RWPE1 (cell line): Measurements from ENCODE around the gene TIAM2.

Source experiments
- CTCF ChIA-PET: fragments of 350-600 bp; sonication (Branson Sonifier 250); formaldehyde crosslinking; extraction: SDS; loops from one replicate; lab custom pipeline; 2021; lab: Yijun Ruan, JAX
- POLR2A ChIA-PET: fragments of 400-600 bp; formaldehyde crosslinking; extraction: SDS; loops from one replicate; lab custom pipeline; 2020; ENCODE audit warnings: antibody characterized with exemption; ENCODE audit not compliant: low non-redundant PET; lab: Yijun Ruan, JAX
- DNase-seq: peaks from one replicate; pipeline ENCODE4 v3.0.0; 2012; ENCODE audit warnings: low spot score
- H3K27ac ChIP-seq: fragments of 450-650 bp; 2 replicates; pipeline ENCODE4 v1.5.1; 2017
- TF ChIP-seq, protein P1 (sequence below): fragments of 450-650 bp; conservative IDR thresholded peaks from 2 replicates; pipeline ENCODE4 v1.5.1; 2017; ENCODE audit warnings: low read depth, mild to moderate bottlenecking

Gene TIAM2

DNA sequence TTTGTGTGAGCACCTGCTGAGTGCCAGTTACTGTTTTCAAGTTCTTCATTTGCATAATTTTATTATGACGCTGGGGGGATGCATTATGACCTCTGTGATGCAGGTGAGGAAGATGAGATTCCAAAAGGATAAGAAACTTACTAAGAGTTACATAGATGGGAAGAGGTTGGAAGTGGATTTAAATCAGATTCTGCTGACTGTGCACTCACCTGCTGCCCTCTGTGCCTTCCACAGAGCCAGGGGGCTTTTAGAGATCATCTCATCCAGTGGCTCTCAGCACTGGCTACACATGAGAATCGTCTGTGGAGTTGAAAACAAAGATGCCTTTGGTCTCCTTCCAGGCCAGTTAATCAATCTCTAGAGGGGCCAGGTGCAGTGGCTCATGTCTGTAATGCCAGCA lies 47.9 kb downstream of the TIAM2 start:
- POLR2A ChIA-PET, result no interaction called here
- DNase-seq, result no peak
- CTCF ChIA-PET, result no interaction called here
- H3K27ac ChIP-seq, result no peak overlapping the region
- TF ChIP-seq, protein P1, sequence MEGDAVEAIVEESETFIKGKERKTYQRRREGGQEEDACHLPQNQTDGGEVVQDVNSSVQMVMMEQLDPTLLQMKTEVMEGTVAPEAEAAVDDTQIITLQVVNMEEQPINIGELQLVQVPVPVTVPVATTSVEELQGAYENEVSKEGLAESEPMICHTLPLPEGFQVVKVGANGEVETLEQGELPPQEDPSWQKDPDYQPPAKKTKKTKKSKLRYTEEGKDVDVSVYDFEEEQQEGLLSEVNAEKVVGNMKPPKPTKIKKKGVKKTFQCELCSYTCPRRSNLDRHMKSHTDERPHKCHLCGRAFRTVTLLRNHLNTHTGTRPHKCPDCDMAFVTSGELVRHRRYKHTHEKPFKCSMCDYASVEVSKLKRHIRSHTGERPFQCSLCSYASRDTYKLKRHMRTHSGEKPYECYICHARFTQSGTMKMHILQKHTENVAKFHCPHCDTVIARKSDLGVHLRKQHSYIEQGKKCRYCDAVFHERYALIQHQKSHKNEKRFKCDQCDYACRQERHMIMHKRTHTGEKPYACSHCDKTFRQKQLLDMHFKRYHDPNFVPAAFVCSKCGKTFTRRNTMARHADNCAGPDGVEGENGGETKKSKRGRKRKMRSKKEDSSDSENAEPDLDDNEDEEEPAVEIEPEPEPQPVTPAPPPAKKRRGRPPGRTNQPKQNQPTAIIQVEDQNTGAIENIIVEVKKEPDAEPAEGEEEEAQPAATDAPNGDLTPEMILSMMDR, result no peak

GRCh38 chr6:155045561-155046404 lies 50.7 kb downstream of the TIAM2 start:
- H3K27ac ChIP-seq, result no peak overlapping the region
- ChIA-PET POLR2A (no interaction called here), CTCF (no interaction called here)
- DNase-seq, result no peak
- TF ChIP-seq, protein P1, result no peak

GRCh38 chr6:155047523-155047922 lies 52.4 kb downstream of the TIAM2 start:
- ChIA-PET POLR2A (no interaction called here), CTCF (no interaction called here)
- TF ChIP-seq, protein P1, result no peak
- DNase-seq, result no peak
- no peak overlapping the region for H3K27ac ChIP-seq

DNA sequence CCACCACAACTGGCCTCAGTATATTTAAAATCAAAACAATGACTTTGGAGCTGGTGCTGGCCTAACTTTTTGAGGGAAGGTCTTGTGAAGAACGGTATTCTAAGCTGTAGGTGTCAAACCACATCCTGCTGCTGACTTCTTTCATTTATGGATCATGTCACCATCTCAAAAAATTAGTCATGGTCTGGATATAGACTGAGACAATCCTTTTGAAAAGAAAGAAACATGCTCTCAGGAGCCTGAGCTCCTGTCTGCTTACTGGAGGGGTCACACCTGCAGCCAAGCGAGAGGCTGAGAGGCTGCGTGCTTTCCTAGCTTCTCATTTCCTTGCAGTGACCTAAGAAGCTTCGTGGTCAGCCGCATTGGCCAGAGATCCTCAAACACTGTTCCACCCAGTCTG lies 55.2 kb downstream of the TIAM2 start:
- DNase-seq, result no peak
- no peak overlapping the region for H3K27ac ChIP-seq
- CTCF ChIA-PET, result no interaction called here
- TF ChIP-seq, protein P1, result no peak
- POLR2A ChIA-PET, result no interaction called here

DNA sequence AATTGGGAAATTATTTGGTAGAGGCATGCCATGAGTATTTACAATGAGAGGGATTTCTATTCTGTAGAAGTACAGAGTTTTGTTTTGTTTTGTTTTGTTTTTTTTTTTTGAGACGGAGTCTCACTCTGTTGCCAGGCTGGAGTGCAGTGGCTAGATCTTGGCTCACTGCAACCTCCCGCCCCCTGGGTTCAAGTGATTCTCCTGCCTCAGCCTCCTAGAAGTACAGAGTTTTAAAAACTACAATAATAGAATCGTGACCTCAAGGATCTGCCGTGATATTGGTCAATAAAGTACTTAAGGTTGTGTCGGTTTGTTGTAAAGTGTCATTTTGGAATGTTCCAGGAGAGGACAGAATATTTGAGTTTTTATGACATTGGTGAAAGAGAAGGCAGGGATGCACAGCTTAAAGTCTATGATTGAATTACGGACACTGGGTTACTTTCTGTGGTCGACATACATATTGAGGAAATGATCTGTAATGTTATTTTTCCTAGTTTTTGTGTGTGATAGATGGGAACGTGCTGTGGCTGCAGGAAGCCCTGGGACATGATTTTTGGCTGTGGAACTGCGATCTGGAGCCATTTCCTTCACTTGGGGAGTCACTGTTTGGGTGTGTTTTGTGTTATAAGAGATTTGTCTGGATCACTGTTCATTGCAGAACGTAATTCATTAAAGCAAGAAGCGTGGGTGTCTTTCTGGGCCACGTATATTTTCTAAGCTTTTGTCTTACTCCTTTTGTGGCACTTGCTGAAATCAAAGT lies 59.6 kb downstream of the TIAM2 start:
- TF ChIP-seq, protein P1, result no peak
- POLR2A ChIA-PET, result no interaction called here

DNA sequence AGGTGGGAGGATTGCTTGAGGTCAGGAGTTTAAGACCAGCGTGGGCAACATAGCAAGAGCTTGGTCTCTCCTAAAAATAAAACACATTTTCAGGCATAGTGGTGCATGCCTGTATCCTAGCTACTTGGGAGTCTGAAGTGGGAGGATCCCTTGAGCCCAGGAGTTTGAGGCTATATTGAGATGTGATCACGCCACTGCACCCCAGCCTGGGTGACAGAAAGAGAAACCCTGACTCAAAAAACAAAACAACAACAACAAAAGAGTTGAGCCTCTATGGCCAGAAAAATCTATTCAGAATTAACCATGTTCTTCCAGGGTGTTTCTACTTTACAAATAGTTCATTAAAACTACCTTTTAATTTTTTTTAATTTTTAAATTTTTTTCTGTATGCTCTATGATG lies 60.6 kb downstream of the TIAM2 start:
- CTCF ChIA-PET, result no interaction called here
- no peak overlapping the region for H3K27ac ChIP-seq
- TF ChIP-seq, protein P1, result no peak
- POLR2A ChIA-PET, result no interaction called here
- DNase-seq, result no peak

More for the DNA sequence above, 59.6 kb downstream of the TIAM2 start:
- no peak overlapping the region for H3K27ac ChIP-seq
- DNase-seq, result no peak
- CTCF ChIA-PET, result no interaction called here
